H1 (cell line): ENCODE measurements around the gene CCDC178. TPM values are rescaled to one million over a fixed set of nuclear protein-coding genes. Genes with fewer than 3 reads are reported as not detected.

Experiments used
- CTCF ChIA-PET: fragments of 300-600 bp; sonication (Branson Sonifier 250); formaldehyde crosslinking; loops from one replicate; lab custom pipeline; 2021; ENCODE audit not compliant: partially characterized antibody; lab: Charles Lee
- POLR2A ChIA-PET: fragments of 300-600 bp; sonication (Branson Sonifier 250); formaldehyde crosslinking; loops from one replicate; lab custom pipeline; 2021; ENCODE audit warnings: inconsistent platforms; ENCODE audit not compliant: partially characterized antibody; lab: Charles Lee
- DNase-seq, 2 experiments: peaks; one replicate each; pipeline versions ENCODE4 v3.0.0 to v3.0.0-alpha.2; 2010 to 2022; ENCODE audit warnings: low spot score in 2 of 2, low read depth in 1 of 2, mixed read lengths in 1 of 2
- FAIRE-seq: peaks from 2 replicates; lab custom pipeline; 2011; peaks lifted over from hg19 to GRCh38; lab: Jason Lieb, UNC
- H2AFZ ChIP-seq: 2 replicates; pipeline ENCODE4 v1.8.1; 2012; ENCODE audit warnings: low read length, inconsistent platforms
- H2AK5ac ChIP-seq: 2 replicates; pipeline ENCODE4 v1.6.1; 2013; ENCODE audit warnings: low read depth, low read length
- H2BK120ac ChIP-seq: replicated peaks from 2 replicates; pipeline ENCODE3; 2013; ENCODE audit warnings: low read depth, low read length, inconsistent platforms
- H2BK12ac ChIP-seq: 2 replicates; pipeline ENCODE4 v1.6.1; 2013; ENCODE audit warnings: low read depth, low read length
- H2BK15ac ChIP-seq: 2 replicates; pipeline ENCODE4 v1.6.1; 2013; ENCODE audit warnings: low read length
- H2BK20ac ChIP-seq: 2 replicates; pipeline ENCODE4 v1.6.1; 2013; ENCODE audit warnings: low read length
- H2BK5ac ChIP-seq: 2 replicates; pipeline ENCODE4 v1.6.1; 2013; ENCODE audit warnings: low read depth, low read length
- H3K14ac ChIP-seq: 2 replicates; pipeline ENCODE4 v1.6.1; 2013; ENCODE audit warnings: inconsistent platforms; ENCODE audit not compliant: insufficient read length
- H3K18ac ChIP-seq: 2 replicates; pipeline ENCODE4 v1.6.1; 2013; ENCODE audit warnings: low read length; ENCODE audit errors: extremely low read depth
- H3K23ac ChIP-seq: 2 replicates; pipeline ENCODE4 v1.6.1; 2013; ENCODE audit warnings: inconsistent platforms; ENCODE audit not compliant: insufficient read length
- H3K23me2 ChIP-seq: 2 replicates; pipeline ENCODE4 v1.6.1; 2013; ENCODE audit warnings: low read depth, low read length
- H3K27ac ChIP-seq: 2 replicates; pipeline ENCODE4 v1.6.1; 2011; ENCODE audit warnings: low read depth, low read length, inconsistent platforms
- H3K27me3 ChIP-seq, 4 experiments: replicated peaks in 1 of 4; 1 replicate in 1 of 4; 2 replicates in 3 of 4; pipeline versions ENCODE4 v1.6.1 to v1.8.1; 2011 to 2013; ENCODE audit warnings: low read length in 3 of 4, mild to moderate bottlenecking in 3 of 4, inconsistent platforms in 2 of 4, mixed read lengths in 2 of 4, moderate library complexity in 1 of 4; ENCODE audit not compliant: control insufficient read depth in 3 of 4, insufficient read depth in 3 of 4; ENCODE audit errors: extremely low read depth in 1 of 4
- H3K36me3 ChIP-seq, 4 experiments: 2 replicates each; pipeline versions ENCODE4 v1.6.1 to v1.8.1; 2011 to 2013; ENCODE audit warnings: mild to moderate bottlenecking in 4 of 4, low read length in 3 of 4, moderate library complexity in 2 of 4, control low read depth in 1 of 4, inconsistent platforms in 1 of 4; ENCODE audit not compliant: insufficient read depth in 4 of 4, control insufficient read depth in 2 of 4
- H3K4ac ChIP-seq: replicated peaks from 2 replicates; pipeline ENCODE3; 2013; ENCODE audit warnings: low read length, low read depth, mixed read lengths, inconsistent platforms; ENCODE audit not compliant: insufficient read length
- H3K4me1 ChIP-seq, 4 experiments: replicated peaks in 1 of 4; 1 replicate in 1 of 4; 2 replicates in 3 of 4; pipeline versions ENCODE4 v1.6.1 to v1.8.1; 2011 to 2013; ENCODE audit warnings: low read length in 3 of 4, inconsistent platforms in 2 of 4, mixed read lengths in 1 of 4; ENCODE audit not compliant: insufficient read depth in 4 of 4, control insufficient read depth in 3 of 4
- H3K4me2 ChIP-seq, 2 experiments: 2 replicates each; pipeline versions ENCODE4 v1.6.1 to v1.8.1; 2011 to 2013; ENCODE audit warnings: low read depth in 2 of 2, low read length in 2 of 2, control low read depth in 1 of 2, inconsistent platforms in 1 of 2, mild to moderate bottlenecking in 1 of 2; ENCODE audit not compliant: insufficient read depth in 1 of 2
- H3K4me3 ChIP-seq, 4 experiments: fragments of 200-600, 300-600 bp in 1 of 4; sonication (generic), shearing (Covaris generic), sonication (Bioruptor Twin) in 1 of 4; 2 replicates each; pipeline versions ENCODE4 v1.5.1 to v1.8.1; 2011 to 2016; ENCODE audit warnings: low read length in 4 of 4, low read depth in 3 of 4, control low read depth in 2 of 4, inconsistent platforms in 2 of 4, mild to moderate bottlenecking in 2 of 4, mixed read lengths in 1 of 4, moderate library complexity in 1 of 4; ENCODE audit not compliant: insufficient read depth in 2 of 4; ENCODE audit errors: extremely low read depth in 1 of 4
- H3K56ac ChIP-seq: replicated peaks from 2 replicates; pipeline ENCODE3; 2013; ENCODE audit warnings: low read depth, mild to moderate bottlenecking, mixed read lengths, low read length, inconsistent platforms; ENCODE audit not compliant: insufficient read length
- H3K79me1 ChIP-seq: 2 replicates; pipeline ENCODE4 v1.6.1; 2013; ENCODE audit warnings: low read depth, low read length, control low read depth
- H3K79me2 ChIP-seq, 2 experiments: 2 replicates each; pipeline versions ENCODE4 v1.6.1 to v1.8.1; 2012 to 2013; ENCODE audit warnings: low read length in 2 of 2, mild to moderate bottlenecking in 2 of 2, inconsistent platforms in 1 of 2; ENCODE audit not compliant: insufficient read depth in 2 of 2, control insufficient read depth in 1 of 2
- H3K9ac ChIP-seq, 4 experiments: replicated peaks in 1 of 4; 1 replicate in 1 of 4; 2 replicates in 3 of 4; pipeline versions ENCODE4 v1.6.1 to v1.8.1; 2011 to 2013; ENCODE audit warnings: low read depth in 3 of 4, low read length in 3 of 4, control low read depth in 2 of 4, mild to moderate bottlenecking in 2 of 4, moderate library complexity in 2 of 4, inconsistent platforms in 1 of 4; ENCODE audit errors: extremely low read depth in 1 of 4
- H3K9me3 ChIP-seq, 2 experiments: 2 replicates each; pipeline versions ENCODE4 v1.6.1 to v1.8.1; 2012 to 2013; ENCODE audit warnings: mild to moderate bottlenecking in 2 of 2, moderate library complexity in 2 of 2, control low read depth in 1 of 2, inconsistent platforms in 1 of 2, low read depth in 1 of 2, low read length in 1 of 2, mixed read lengths in 1 of 2; ENCODE audit not compliant: insufficient read depth in 2 of 2
- H4K20me1 ChIP-seq, 2 experiments: replicated peaks in 1 of 2; 2 replicates each; pipeline versions ENCODE3 to v1.8.1; 2011 to 2013; ENCODE audit warnings: inconsistent platforms in 2 of 2, low read length in 2 of 2, mild to moderate bottlenecking in 1 of 2; ENCODE audit not compliant: insufficient read depth in 2 of 2, control insufficient read depth in 1 of 2
- H4K5ac ChIP-seq: 2 replicates; pipeline ENCODE4 v1.6.1; 2013; ENCODE audit warnings: low read length, low read depth, mixed read lengths, inconsistent platforms; ENCODE audit not compliant: insufficient read length
- H4K8ac ChIP-seq: 2 replicates; pipeline ENCODE4 v1.8.0; 2013; ENCODE audit warnings: mild to moderate bottlenecking, moderate library complexity, low read length, inconsistent platforms; ENCODE audit not compliant: insufficient read depth; ENCODE audit errors: extremely low read depth
- H4K91ac ChIP-seq: replicated peaks from 2 replicates; pipeline ENCODE3; 2013; ENCODE audit warnings: low read length, mixed read lengths, inconsistent platforms; ENCODE audit not compliant: insufficient read length
- CHD2 ChIP-seq: IDR thresholded peaks from 2 replicates; pipeline ENCODE4 v1.6.1; 2012; ENCODE audit warnings: low read length, improper control_type of control experiment
- CTBP2 ChIP-seq: IDR thresholded peaks from 2 replicates; pipeline ENCODE4 v1.7.0; 2011; ENCODE audit warnings: borderline replicate concordance, mild to moderate bottlenecking, moderate library complexity, mixed read lengths, low read length; ENCODE audit not compliant: insufficient read depth, insufficient read length
- GABPA ChIP-seq: IDR thresholded peaks from 2 replicates; pipeline ENCODE4 v1.6.1; 2011; ENCODE audit warnings: mild to moderate bottlenecking, low read length, moderate library complexity, borderline replicate concordance; ENCODE audit not compliant: insufficient read depth
- HDAC2 ChIP-seq, 2 experiments: fragments of 300-600 bp in 1 of 2; sonication (generic) in 1 of 2; IDR thresholded peaks; 2 replicates each; pipeline ENCODE4 v1.6.1; 2011 to 2012; ENCODE audit warnings: low read depth in 2 of 2, low read length in 2 of 2, mild to moderate bottlenecking in 2 of 2, moderate library complexity in 2 of 2, borderline replicate concordance in 1 of 2, inconsistent platforms in 1 of 2
- NANOG ChIP-seq: IDR thresholded peaks from 2 replicates; pipeline ENCODE4 v1.6.1; 2011; ENCODE audit warnings: low read length, low read depth, mild to moderate bottlenecking, inconsistent platforms; ENCODE audit not compliant: insufficient read depth, poor library complexity, severe bottlenecking
- NRF1 ChIP-seq: IDR thresholded peaks from 2 replicates; pipeline ENCODE4 v1.6.1; 2011; ENCODE audit warnings: mild to moderate bottlenecking, low read depth, low read length, improper control_type of control experiment
- SIX5 ChIP-seq: IDR thresholded peaks from 2 replicates; pipeline ENCODE4 v1.6.1; 2011; ENCODE audit warnings: mild to moderate bottlenecking, low read depth, low read length
- SP1 ChIP-seq: IDR thresholded peaks from 2 replicates; pipeline ENCODE4 v1.6.1; 2011; ENCODE audit warnings: low read depth, low read length
- WGBS, 2 experiments: shearing (Covaris generic) in 1 of 2; methylation state at CpG; one replicate each; pipeline versions ENCODE4 v1.1.6 to v1.1.7; 2013 to 2015; ENCODE audit warnings: low lambda C conversion rate in 2 of 2, mixed read lengths in 2 of 2, inconsistent platforms in 1 of 2, low coverage in 1 of 2, missing lambda C conversion rate in 1 of 2; ENCODE audit not compliant: insufficient replicate concordance in 2 of 2, insufficient coverage in 1 of 2, insufficient read length in 1 of 2; ENCODE audit errors: extremely low coverage in 1 of 2, missing lambda C conversion rate in 1 of 2; 5-methylcytosine and 5-hydroxymethylcytosine counted together
- polyA plus RNA-seq, 7 experiments: library from polyadenylated mRNA; depleted of rRNA in 3 of 7; stranded (reverse) in 5 of 7; unstranded in 2 of 7; fragments of >200 nt in 5 of 7; fragments of 200-250 nt in 2 of 7; gene quantifications; 1 replicate in 5 of 7; 2 replicates in 1 of 7; 4 replicates in 1 of 7; pipeline versions ENCODE4 v1.2.1 to v1.2.3, GENCODE V29; 2011 to 2013; ENCODE audit warnings: missing spikeins in 2 of 7, mixed read lengths in 2 of 7
- total RNA-seq: library from RNA; stranded (reverse); fragmentation: NEBNext Ultra II Directional; extraction: Animal tissue kit (Norgen Biotek cat#: 25700); gene quantifications from 2 replicates; pipeline ENCODE4 v1.2.1, GENCODE V29; 2021

Gene CCDC178
- total and polyA plus RNA-seq, 2 of the 8 experiments (the other 6 are each of a cell fraction or from before 2014, with no cell fraction given) = not detected

- H4K20me1 ChIP-seq = no peaks in the 10 kb centered on the region
- no peaks in the 10 kb centered on the region for H3K27me3 ChIP-seq
- no peaks in the 10 kb centered on the region for H3K79me1 ChIP-seq
- no peak overlapping the region for H3K9ac ChIP-seq
- no peak overlapping the region for H3K4me2 ChIP-seq
- no peak overlapping the region for H2BK20ac ChIP-seq
- H3K23ac ChIP-seq = no peak overlapping the region
- H2BK12ac ChIP-seq = no peak overlapping the region
- H3K23me2 ChIP-seq = no peaks in the 10 kb centered on the region
- H4K5ac ChIP-seq = no peak overlapping the region
- H3K9me3 ChIP-seq = no peaks in the 10 kb centered on the region
- H2BK5ac ChIP-seq = no peak overlapping the region
- no peak overlapping the region for H4K91ac ChIP-seq
- no peaks in the 10 kb centered on the region for H3K4me1 ChIP-seq
- no peak overlapping the region for H3K18ac ChIP-seq
- H3K4ac ChIP-seq = no peak overlapping the region
- H3K14ac ChIP-seq = no peak overlapping the region
- H3K79me2 ChIP-seq = no peaks in the 10 kb centered on the region
- no peak overlapping the region for H4K8ac ChIP-seq
- H2AFZ ChIP-seq = no peak overlapping the region
- WGBS, 2 experiments = 95% methylated on average over 1 of the region's 1 CpG; no CpG with 5 or more reads in 1 of the 2 experiments
- no peak for TF ChIP-seq NRF1
- TF ChIP-seq NANOG = no peak
- TF ChIP-seq CHD2 = no peak
- TF ChIP-seq SP1 = no peak
- no peak for TF ChIP-seq HDAC2 (IDR thresholded peaks at IDR 0.05; ENCODE audit: borderline replicate concordance in 1 of 2, low read depth in 2 of 2, low read length in 2 of 2)
- no peak for TF ChIP-seq SIX5
- TF ChIP-seq GABPA = no peak
- no peak for TF ChIP-seq CTBP2
- ChIA-PET POLR2A (no interaction called here), CTCF (no interaction called here)
- no peak for FAIRE-seq
- H2BK15ac ChIP-seq = no peak overlapping the region
- no peak overlapping the region for H2AK5ac ChIP-seq
- H2BK120ac ChIP-seq = no peak overlapping the region
- H3K56ac ChIP-seq = no peak overlapping the region
- DNase-seq = no peak
- H3K36me3 ChIP-seq = no peaks in the 10 kb centered on the region
- H3K27ac ChIP-seq = no peak overlapping the region
- no peak overlapping the region for H3K4me3 ChIP-seq
Measured at GRCh38 chr18:33113416-33113815, 327.1 kb downstream of the CCDC178 start.
